Measurements from ENCODE around the gene LRRC8D. TPM values are rescaled to one million over a fixed set of nuclear protein-coding genes. Genes with fewer than 3 reads are reported as not detected.

The LRRC8D gene
- total and polyA plus RNA-seq, 9 of the 15 experiments (the other 6 are each of a cell fraction or from before 2014, with no cell fraction given): 3.4 to 53.9 (median 15.9) TPM

GRCh38 chr1:89904219-89904980, 83.6 kb downstream of the LRRC8D start (continued):
- TF ChIP-seq, protein P1, sequence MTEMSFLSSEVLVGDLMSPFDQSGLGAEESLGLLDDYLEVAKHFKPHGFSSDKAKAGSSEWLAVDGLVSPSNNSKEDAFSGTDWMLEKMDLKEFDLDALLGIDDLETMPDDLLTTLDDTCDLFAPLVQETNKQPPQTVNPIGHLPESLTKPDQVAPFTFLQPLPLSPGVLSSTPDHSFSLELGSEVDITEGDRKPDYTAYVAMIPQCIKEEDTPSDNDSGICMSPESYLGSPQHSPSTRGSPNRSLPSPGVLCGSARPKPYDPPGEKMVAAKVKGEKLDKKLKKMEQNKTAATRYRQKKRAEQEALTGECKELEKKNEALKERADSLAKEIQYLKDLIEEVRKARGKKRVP (CRISPR knock-in tag; IDR thresholded peaks at IDR 0.05): peak; percentile 20; the same call in 1 of the 2 replicates
- TF ChIP-seq C11orf30 (IDR thresholded peaks at IDR 0.05; ENCODE audit: low read depth) (no peak), GATAD2A (IDR thresholded peaks at IDR 0.05) (no peak), ZNF121 (CRISPR knock-in tag; conservative IDR thresholded peaks at IDR 0.05) (no peak), ZSCAN32 (CRISPR knock-in tag; IDR thresholded peaks at IDR 0.05) (no peak), TEAD4 (IDR thresholded peaks at IDR 0.05; ENCODE audit: low read length) (peak; percentile 69), TEAD4 (CRISPR knock-in tag; IDR thresholded peaks at IDR 0.05; ENCODE audit: borderline replicate concordance) (no peak), NR2C2 (CRISPR knock-in tag; IDR thresholded peaks at IDR 0.05) (no peak), NR2C2 (tag; IDR thresholded peaks at IDR 0.05) (peak; percentile 39; the same call in 1 of the 2 replicates), TAL1 (IDR thresholded peaks at IDR 0.05) (peak; percentile 39), ETV5 (CRISPR knock-in tag; IDR thresholded peaks at IDR 0.05; ENCODE audit: low read depth) (no peak), TRIM28 (IDR thresholded peaks at IDR 0.05) (no peak), ZFP1 (CRISPR knock-in tag; IDR thresholded peaks at IDR 0.05) (no peak), ZNF197 (CRISPR knock-in tag; IDR thresholded peaks at IDR 0.05; ENCODE audit: low read depth) (no peak), ZNF644 (tag; IDR thresholded peaks at IDR 0.05; ENCODE audit: low read depth) (0 out of 2 replicates have a peak, but pooled peaks have one; percentile 48), ZNF551 (CRISPR knock-in tag; IDR thresholded peaks at IDR 0.05) (no peak), MBD1 (CRISPR knock-in tag; IDR thresholded peaks at IDR 0.05) (no peak), CEBPG (CRISPR knock-in tag; IDR thresholded peaks at IDR 0.05) (no peak), CEBPG (tag; conservative IDR thresholded peaks at IDR 0.05 in 1 of 2, IDR thresholded peaks at IDR 0.05 in 1 of 2) (peak; percentile 21 to 84; a peak in 2 of 4 replicates), SMAD4 (CRISPR knock-in tag; conservative IDR thresholded peaks at IDR 0.05) (no peak), NFRKB (IDR thresholded peaks at IDR 0.05; ENCODE audit: low read depth) (no peak)
- TF ChIP-seq, protein P2, sequence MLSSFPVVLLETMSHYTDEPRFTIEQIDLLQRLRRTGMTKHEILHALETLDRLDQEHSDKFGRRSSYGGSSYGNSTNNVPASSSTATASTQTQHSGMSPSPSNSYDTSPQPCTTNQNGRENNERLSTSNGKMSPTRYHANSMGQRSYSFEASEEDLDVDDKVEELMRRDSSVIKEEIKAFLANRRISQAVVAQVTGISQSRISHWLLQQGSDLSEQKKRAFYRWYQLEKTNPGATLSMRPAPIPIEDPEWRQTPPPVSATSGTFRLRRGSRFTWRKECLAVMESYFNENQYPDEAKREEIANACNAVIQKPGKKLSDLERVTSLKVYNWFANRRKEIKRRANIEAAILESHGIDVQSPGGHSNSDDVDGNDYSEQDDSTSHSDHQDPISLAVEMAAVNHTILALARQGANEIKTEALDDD (IDR thresholded peaks at IDR 0.05): peak; percentile 33; the same call in 1 of the 2 replicates
- TF ChIP-seq, protein P3, sequence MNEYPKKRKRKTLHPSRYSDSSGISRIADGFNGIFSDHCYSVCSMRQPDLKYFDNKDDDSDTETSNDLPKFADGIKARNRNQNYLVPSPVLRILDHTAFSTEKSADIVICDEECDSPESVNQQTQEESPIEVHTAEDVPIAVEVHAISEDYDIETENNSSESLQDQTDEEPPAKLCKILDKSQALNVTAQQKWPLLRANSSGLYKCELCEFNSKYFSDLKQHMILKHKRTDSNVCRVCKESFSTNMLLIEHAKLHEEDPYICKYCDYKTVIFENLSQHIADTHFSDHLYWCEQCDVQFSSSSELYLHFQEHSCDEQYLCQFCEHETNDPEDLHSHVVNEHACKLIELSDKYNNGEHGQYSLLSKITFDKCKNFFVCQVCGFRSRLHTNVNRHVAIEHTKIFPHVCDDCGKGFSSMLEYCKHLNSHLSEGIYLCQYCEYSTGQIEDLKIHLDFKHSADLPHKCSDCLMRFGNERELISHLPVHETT (CRISPR knock-in tag; conservative IDR thresholded peaks at IDR 0.05 in 1 of 2, IDR thresholded peaks at IDR 0.05 in 1 of 2): peak in 1 of 2 experiments; percentile 36; a peak in 2 of 4 replicates
- TF ChIP-seq, protein P4, sequence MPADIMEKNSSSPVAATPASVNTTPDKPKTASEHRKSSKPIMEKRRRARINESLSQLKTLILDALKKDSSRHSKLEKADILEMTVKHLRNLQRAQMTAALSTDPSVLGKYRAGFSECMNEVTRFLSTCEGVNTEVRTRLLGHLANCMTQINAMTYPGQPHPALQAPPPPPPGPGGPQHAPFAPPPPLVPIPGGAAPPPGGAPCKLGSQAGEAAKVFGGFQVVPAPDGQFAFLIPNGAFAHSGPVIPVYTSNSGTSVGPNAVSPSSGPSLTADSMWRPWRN (IDR thresholded peaks at IDR 0.05; ENCODE audit: low read depth): no peak
